Endothelial cell of umbilical vein (primary cell): Measurements from ENCODE around the gene PCLO.

Experiments
- EZH2 ChIP-seq: IDR thresholded peaks from 2 replicates; pipeline ENCODE4 v1.6.1; 2012; ENCODE audit warnings: borderline replicate concordance, low read depth, mild to moderate bottlenecking, moderate library complexity, low read length, inconsistent platforms; ENCODE audit not compliant: severe bottlenecking
- JUN ChIP-seq: IDR thresholded peaks from 2 replicates; pipeline ENCODE4 v1.6.1; 2011; ENCODE audit warnings: borderline replicate concordance, low read depth; ENCODE audit not compliant: insufficient read length, insufficient read depth
- MYC ChIP-seq: IDR thresholded peaks from one replicate; pipeline ENCODE4 v1.6.1; 2011; ENCODE audit warnings: mild to moderate bottlenecking, low read depth, low read length
- POLR2A ChIP-seq: IDR thresholded peaks from 2 replicates; pipeline ENCODE4 v1.6.1; 2012; ENCODE audit warnings: low read depth, mild to moderate bottlenecking, control low read depth, low read length
- POLR2AphosphoS5 ChIP-seq: IDR thresholded peaks from 2 replicates; pipeline ENCODE4 v1.6.1; 2012; ENCODE audit warnings: low read depth, mild to moderate bottlenecking, control low read depth, low read length, moderate library complexity; ENCODE audit not compliant: insufficient read depth
- TF ChIP-seq, protein P1 (sequence below), 2 donors: IDR thresholded peaks; 1 replicate in 1 of 2; 2 replicates in 1 of 2; pipeline ENCODE4 v1.5.1; 2011; ENCODE audit warnings: low read length in 2 of 2, mild to moderate bottlenecking in 2 of 2, moderate library complexity in 2 of 2, control low read depth in 1 of 2, inconsistent platforms in 1 of 2, low read depth in 1 of 2; ENCODE audit not compliant: insufficient read depth in 1 of 2; ENCODE audit errors: extremely low read depth in 1 of 2
- TF ChIP-seq, protein P2 (sequence below): IDR thresholded peaks from 2 replicates; pipeline ENCODE4 v1.6.1; 2011; ENCODE audit not compliant: insufficient read depth, insufficient read length

DNA sequence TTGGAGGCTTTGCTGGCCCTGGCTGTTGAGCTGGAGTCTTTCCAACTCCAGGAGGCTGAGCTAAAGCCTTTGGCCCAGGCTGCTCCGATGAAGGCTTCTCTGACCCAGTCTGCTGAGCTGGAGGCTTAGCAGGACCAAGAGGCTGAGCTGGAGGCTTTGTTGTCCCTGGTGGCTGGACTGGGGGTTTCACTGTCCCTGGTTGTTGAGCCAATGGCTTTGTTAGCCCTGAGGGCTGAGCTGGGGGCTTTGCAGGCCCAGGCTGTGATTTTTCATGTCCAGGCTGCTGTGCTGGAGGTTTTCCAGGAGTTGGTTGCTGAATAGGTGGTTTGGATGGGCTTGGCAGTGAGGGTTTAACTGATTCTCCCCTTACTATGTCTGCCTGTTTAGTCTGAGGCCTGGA is 7.3 kb downstream of the PCLO start:
- TF ChIP-seq JUN (no peak), MYC (no peak), POLR2A (no peak), EZH2 (no peak), POLR2AphosphoS5 (no peak)
- TF ChIP-seq, protein P1, sequence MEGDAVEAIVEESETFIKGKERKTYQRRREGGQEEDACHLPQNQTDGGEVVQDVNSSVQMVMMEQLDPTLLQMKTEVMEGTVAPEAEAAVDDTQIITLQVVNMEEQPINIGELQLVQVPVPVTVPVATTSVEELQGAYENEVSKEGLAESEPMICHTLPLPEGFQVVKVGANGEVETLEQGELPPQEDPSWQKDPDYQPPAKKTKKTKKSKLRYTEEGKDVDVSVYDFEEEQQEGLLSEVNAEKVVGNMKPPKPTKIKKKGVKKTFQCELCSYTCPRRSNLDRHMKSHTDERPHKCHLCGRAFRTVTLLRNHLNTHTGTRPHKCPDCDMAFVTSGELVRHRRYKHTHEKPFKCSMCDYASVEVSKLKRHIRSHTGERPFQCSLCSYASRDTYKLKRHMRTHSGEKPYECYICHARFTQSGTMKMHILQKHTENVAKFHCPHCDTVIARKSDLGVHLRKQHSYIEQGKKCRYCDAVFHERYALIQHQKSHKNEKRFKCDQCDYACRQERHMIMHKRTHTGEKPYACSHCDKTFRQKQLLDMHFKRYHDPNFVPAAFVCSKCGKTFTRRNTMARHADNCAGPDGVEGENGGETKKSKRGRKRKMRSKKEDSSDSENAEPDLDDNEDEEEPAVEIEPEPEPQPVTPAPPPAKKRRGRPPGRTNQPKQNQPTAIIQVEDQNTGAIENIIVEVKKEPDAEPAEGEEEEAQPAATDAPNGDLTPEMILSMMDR (IDR thresholded peaks at IDR 0.05; ENCODE audit: extremely low read depth in 1 of 2, insufficient read depth in 1 of 2, low read depth in 1 of 2, low read length in 2 of 2), result no peak
- TF ChIP-seq, protein P2, sequence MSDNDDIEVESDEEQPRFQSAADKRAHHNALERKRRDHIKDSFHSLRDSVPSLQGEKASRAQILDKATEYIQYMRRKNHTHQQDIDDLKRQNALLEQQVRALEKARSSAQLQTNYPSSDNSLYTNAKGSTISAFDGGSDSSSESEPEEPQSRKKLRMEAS, result no peak
